LHCN-M2 (cell line): Measurements from ENCODE around the gene POLR3G. TPM values are rescaled to one million over a fixed set of nuclear protein-coding genes. Genes with fewer than 3 reads are reported as not detected.

Experiments used
- DNase-seq: peaks from one replicate; pipeline ENCODE4 v3.0.0-alpha.2; 2012; ENCODE audit warnings: low read depth
- total RNA-seq: library from RNA; depleted of rRNA; stranded (reverse); fragments of >200 nt; gene quantifications from 2 replicates; pipeline ENCODE4 v1.2.3, GENCODE V29; 2014; rRNA removed

POLR3G gene
- total RNA-seq, 1 experiment from 2014 or later, result 9.2 TPM

DNA sequence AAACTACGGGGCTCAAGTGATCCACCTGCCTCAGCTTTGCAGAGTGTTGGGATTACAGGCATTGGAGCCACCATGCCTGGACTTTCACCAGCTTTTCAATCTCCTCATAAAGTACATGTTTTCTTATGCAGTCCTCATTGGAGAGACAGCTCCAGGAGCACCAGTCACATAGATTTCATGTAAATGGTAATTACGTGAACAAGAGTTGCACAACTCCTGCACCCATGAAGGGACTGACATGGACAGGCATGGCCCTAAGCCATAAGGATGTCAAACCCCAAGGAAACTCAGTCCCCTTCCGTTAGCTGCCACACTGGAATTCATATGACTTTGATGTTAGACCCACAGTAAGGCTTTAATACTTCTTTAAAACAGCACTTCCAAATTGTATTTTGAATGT is 76.3 kb downstream of the POLR3G start:
- DNase-seq, result no peak

DNA sequence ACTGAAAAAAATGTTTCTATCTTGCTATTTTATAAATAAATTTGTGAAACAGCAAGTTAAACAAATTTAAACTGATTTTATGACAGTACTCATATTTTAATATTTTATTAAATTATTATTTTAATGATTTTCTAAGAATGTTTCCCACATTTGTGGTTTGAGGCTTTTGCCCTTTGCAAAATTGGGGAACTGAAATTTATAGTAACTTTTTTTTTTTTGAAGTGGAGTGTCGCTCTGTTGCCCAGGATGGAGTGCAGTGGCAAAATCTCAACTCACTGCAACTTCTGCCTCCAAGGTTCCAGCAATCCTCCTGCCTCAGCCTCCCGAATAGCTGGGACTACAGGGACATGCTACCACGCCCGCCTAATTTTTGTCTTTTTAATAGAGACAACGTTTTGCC is 76.7 kb downstream of the POLR3G start:
- DNase-seq, result no peak

DNA sequence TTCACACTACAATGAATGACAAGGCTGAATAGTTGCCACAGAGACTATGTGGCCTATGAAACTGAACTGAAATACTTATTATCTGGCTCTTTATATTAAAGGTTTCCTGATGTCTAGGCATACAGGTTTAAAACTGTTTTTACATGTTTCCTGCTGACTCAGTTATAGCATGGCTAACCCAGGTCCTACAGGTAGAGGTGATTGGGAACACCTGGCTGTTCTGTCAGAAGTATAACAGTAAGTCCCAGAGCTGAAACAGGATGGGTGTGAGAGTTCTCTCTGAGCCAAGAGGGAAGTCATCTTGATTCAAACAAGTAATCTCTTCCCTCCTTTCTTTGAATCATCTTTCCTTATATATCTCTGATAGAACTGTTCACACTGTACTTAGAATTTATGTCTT is 79.0 kb downstream of the POLR3G start:
- DNase-seq, result no peak

DNA sequence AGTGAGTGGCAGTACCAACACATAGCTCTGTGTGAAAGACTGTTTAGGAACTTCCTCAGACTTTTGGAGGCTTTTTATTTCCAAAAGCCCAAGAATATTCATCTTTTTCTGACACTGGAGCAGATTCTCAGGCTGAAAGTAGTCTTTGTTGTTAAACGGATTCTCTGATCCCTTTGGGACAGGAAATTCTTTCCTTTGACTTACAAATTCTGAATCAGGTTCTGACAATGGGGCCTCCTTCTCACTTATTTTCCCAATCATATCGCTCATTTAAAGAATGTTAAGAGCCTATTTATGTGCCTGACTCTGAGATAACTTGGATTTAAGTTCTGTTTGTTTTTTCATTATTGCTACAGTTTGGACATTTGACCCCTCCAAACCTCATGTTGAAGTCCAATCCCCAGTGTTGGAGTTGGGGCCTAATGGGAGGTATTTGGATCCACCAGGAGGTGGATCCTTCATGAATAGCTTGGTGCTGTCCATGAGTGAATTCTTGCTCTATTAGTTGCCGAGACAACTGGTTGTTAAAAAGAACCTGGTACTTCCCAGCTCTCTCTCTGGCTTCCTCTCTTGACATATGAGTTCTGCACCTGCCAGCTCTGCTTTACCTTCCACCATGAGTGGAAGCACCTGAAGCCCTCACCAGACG is 79.8 kb downstream of the POLR3G start:
- DNase-seq, result no peak

DNA sequence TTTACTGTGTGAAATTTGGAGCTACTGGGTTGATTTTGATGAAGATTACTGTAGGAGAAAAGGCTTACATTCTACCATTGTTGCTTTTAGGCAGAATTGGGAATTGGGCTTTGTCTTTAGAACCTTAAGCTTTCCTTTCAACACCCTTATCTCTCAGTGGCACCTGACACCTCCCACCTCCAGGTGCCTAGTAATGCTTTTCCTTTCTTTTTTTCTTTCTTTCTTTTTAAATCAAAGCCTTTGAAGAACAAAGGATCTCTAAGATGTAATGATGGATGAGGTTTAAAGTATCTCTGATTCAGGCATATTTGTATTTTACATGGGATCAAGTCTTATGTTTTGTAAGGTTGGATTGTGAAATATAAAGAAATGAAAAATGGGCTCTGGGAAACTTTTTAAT is 81.0 kb downstream of the POLR3G start:
- DNase-seq, result no peak

DNA sequence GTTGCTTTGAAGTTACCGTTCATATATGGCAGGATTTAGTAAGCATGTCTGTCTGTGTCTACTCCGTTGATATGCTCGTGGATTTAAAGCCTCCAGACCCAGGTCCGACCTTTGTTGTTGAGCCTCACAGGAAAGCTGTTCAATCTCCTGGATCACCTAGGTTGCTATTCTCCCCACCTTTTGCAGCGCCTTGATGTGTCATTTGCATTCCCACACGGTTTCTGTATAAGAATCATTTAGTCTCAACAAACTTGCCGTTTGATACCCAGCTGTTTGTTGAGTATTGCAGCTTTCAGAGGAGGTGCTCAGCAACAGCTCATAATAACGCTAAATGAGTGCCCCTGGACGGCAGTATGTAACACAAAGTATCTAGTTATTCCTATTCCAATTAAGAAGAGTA is 82.7 kb downstream of the POLR3G start:
- DNase-seq, result no peak

DNA sequence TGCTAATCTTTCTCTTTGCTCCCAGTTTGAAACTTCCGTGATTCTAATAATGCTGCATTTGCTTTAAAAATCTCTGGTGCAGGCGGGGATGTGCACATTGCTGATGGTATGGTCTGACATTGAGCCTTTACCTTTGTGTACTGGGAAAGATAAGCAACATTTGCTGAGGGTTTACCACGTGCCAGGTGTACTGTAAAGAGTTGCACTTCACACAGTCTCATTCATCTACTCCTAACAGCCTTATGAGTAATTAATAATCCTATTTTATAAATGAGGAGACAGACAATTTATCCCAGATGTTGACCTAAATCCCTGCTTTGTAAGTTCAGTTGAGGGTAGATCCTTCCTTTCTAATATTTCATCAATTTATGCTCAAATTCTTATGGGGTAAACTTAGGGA is 83.2 kb downstream of the POLR3G start:
- no peak for DNase-seq

DNA sequence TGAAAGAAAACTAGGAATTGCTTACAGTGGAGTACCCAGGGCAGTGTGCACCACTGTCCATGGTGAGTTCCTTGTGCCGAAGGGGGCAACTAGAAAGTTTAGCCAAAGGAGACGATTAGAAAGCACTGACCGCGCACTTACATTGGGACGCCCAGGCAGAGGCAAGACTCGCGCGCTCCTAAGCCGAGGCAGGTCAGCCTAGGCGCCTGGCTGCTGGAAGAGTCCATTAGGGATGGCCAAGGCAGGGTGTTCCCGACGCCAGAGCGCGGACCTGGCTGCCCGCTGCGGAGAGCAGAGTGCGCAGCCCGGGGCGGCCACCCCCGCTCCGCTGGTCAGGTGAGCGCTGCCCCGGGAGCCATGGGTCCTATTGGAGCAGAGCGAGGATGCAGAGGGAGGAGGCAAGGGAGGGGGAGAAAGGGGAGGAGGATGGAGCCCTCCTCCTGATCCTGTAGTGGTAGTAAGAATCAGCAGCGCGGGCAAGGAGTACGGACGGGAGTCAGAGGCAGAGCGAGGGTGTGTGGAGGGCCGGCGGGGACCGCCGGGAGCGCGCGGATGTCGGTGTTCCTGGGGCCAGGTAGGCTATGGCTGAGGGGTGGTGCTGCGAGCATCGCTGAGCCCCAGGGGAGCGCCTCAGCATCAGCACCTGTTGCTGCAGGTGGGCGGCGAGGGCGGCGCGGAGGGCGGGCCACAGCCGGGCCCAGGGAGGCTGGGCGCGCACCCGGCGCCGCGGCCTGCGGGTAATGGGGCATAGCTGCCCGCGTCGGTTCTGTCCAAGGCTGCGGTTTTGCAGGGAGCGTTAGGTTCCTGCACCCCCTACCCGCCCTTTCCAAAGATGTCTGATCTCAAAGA is 83.9 kb downstream of the POLR3G start, which contains the start of gene ADGRV1:
ADGRV1 (plus strand) TSS at position 454 of the 849 bp plus-strand sequence; CDS start at position 553, 99 bp downstream.
- DNase-seq, result peak; percentile 3

DNA sequence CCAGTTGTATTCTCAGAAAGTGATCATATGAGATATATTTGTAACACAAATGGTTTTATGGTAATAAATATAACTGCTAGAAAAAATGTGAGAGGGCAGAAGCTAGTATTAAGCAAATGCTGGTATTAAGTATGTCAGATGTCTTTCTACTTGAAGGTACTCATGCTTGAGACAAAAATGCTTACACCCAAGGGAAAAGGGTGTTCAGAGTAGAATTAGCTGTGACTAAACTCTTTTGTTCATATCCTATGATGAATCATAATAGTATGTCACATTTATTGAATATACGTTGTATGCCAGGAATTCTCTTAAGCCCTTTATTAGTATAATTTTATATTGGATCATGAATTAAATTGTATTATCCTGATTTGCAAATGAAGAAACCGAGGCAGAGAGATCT is 86.1 kb downstream of the POLR3G start:
- DNase-seq, result no peak

DNA sequence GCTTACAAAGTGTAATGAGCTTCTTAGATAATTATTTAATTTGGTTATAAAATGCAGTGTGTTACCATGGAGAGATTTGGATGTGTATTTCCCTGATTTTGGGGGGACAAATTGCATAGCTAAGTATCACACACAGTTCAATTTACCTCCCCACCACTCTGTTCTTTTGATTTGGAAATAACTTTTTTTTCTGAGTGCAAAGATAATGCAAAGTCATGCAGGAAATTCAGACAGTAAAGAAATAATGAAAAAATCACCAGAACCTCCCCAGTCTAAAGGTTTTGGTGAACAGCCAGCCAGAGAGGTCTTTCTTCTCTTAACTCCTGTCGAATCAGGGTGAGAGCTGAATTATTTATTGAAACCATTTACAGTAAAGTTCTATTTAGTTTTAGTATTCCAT is 87.1 kb downstream of the POLR3G start:
- no peak for DNase-seq

DNA sequence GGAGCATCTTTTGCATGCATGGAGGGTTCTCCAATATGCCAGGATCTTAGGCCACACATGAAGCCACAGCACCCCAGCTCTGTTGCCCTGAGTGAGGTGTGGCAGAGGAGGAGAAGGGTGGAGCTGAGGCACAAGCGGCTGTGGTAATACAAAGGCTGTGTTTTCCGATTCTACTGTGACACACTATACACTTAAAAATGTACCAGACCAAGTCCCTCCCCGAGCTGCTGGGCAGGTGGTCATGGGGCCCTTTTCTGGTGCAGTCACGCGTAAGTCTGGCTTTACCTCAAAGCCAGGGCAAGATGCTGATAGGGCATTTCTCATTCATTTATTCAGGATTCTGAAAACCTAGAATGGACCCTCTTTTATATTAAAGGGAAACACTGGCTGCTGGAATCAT is 87.7 kb downstream of the POLR3G start:
- no peak for DNase-seq

DNA sequence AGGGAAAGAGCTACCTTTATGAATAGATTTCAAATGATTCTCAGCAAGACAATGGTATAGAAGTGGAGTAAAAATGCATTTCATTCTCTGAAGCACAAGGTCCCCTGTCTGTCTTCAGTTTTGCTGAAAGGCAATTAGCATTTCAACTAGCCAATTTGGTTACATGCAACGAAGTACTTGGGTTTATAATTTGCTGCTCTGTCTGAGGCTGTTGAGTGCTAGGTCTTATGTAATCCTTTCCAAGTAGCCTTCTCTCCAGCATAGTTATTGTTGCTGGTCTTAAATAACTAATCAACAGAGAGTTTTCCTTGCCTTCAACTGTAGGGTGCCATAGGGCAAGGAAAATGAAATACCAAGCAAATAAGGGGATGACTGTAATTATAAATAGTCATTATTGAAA is 88.4 kb downstream of the POLR3G start:
- no peak for DNase-seq

Other genes with a start within 250 kb of the POLR3G start
- gene CETN3, start 65.1 kb upstream of the POLR3G start, total RNA-seq, result 22.1 and 27.0 TPM in 2 replicates
- 7.4 and 7.9 TPM in 2 replicates for gene MBLAC2, start 93 bp upstream of the POLR3G start, total RNA-seq
- gene LYSMD3, start 54.7 kb downstream of the POLR3G start, total RNA-seq, result 12.8 and 14.1 TPM in 2 replicates
- 0.17 TPM in 1 of 2 replicates, not detected in the other for gene ADGRV1, start 83.9 kb downstream of the POLR3G start, total RNA-seq